IMR-90 (cell line): ENCODE data around the gene RAB36. TPM values are rescaled to one million over a fixed set of nuclear protein-coding genes. Genes with fewer than 3 reads are reported as not detected.
A peak's percentile ranks its signal among the peaks of the same experiment; 100 is the strongest.

Experiments
- ATAC-seq: fragments of 200-7000 bp; cut with Tn5 transposase; 2 replicates; pipeline ENCODE4 v1.9.1; 2020; ENCODE audit warnings: low read depth, mild to moderate bottlenecking, moderate library complexity
- BruUV-seq: library from RNA; stranded (reverse); fragments of 400-500 nt; replicated peaks from 2 replicates; lab custom pipeline; 2021; lab: Mats Ljungman, UMichigan
- CTCF ChIA-PET: fragments of 300-600 bp; formaldehyde crosslinking; extraction: SDS; loops from one replicate; lab custom pipeline; 2021; ENCODE audit warnings: antibody characterized with exemption; lab: Yijun Ruan, JAX
- POLR2A ChIA-PET: fragments of 300-600 bp; sonication (Branson Sonifier 250); formaldehyde crosslinking; loops from one replicate; lab custom pipeline; 2022; ENCODE audit warnings: antibody characterized with exemption; ENCODE audit not compliant: unreplicated experiment; lab: Charles Lee
- DNase-seq: peaks from one replicate; pipeline ENCODE4 v3.0.0; 2013
- H2AFZ ChIP-seq: replicated peaks from 2 replicates; pipeline ENCODE3; 2013; ENCODE audit warnings: low read length, mild to moderate bottlenecking; ENCODE audit not compliant: poor library complexity
- H2AK5ac ChIP-seq: 2 replicates; pipeline ENCODE4 v1.6.1; 2013; ENCODE audit warnings: low read depth, low read length, inconsistent platforms
- H2AK9ac ChIP-seq: replicated peaks from 2 replicates; pipeline ENCODE3; 2013; ENCODE audit warnings: mild to moderate bottlenecking, low read depth, low read length, moderate library complexity; ENCODE audit not compliant: poor library complexity
- H2BK120ac ChIP-seq: 2 replicates; pipeline ENCODE4 v1.6.1; 2013; ENCODE audit warnings: low read depth, low read length, inconsistent platforms
- H2BK15ac ChIP-seq: 3 replicates; pipeline ENCODE4 v1.6.1; 2013; ENCODE audit warnings: low read depth, low read length, inconsistent platforms
- H2BK20ac ChIP-seq: 2 replicates; pipeline ENCODE4 v1.6.1; 2013; ENCODE audit warnings: low read depth, mild to moderate bottlenecking, inconsistent platforms, low read length, moderate library complexity
- H2BK5ac ChIP-seq: 2 replicates; pipeline ENCODE4 v1.6.1; 2013; ENCODE audit warnings: mild to moderate bottlenecking, low read depth, low read length, inconsistent platforms; ENCODE audit not compliant: poor library complexity, severe bottlenecking
- H3K14ac ChIP-seq: replicated peaks from 2 replicates; pipeline ENCODE4 v1.6.1; 2013; ENCODE audit warnings: low read depth, low read length, inconsistent platforms
- H3K18ac ChIP-seq: 2 replicates; pipeline ENCODE4 v1.6.1; 2013; ENCODE audit warnings: low read depth, low read length, control low read depth
- H3K23ac ChIP-seq: 2 replicates; pipeline ENCODE4 v1.6.1; 2013; ENCODE audit warnings: low read depth, low read length, inconsistent platforms
- H3K27ac ChIP-seq: 2 replicates; pipeline ENCODE4 v1.5.1; 2013; ENCODE audit warnings: mild to moderate bottlenecking, control low read depth, low read length; ENCODE audit not compliant: insufficient read depth
- H3K27me3 ChIP-seq: 2 replicates; pipeline ENCODE4 v1.6.1; 2013; ENCODE audit warnings: low read length; ENCODE audit not compliant: control insufficient read depth, insufficient read depth
- H3K36me3 ChIP-seq: 2 replicates; pipeline ENCODE4 v1.6.1; 2013; ENCODE audit warnings: low read length, mixed read lengths; ENCODE audit not compliant: control insufficient read depth, insufficient read depth
- H3K4ac ChIP-seq: 2 replicates; pipeline ENCODE4 v1.6.1; 2013; ENCODE audit warnings: low read depth, low read length, inconsistent platforms
- H3K4me1 ChIP-seq: 2 replicates; pipeline ENCODE4 v1.6.1; 2013; ENCODE audit warnings: low read length, mixed read lengths; ENCODE audit not compliant: control insufficient read depth, insufficient read depth
- H3K4me2 ChIP-seq: 2 replicates; pipeline ENCODE4 v1.6.1; 2013; ENCODE audit warnings: low read depth, mild to moderate bottlenecking, control low read depth, low read length, moderate library complexity
- H3K4me3 ChIP-seq: 2 replicates; pipeline ENCODE4 v1.5.1; 2013; ENCODE audit warnings: low read depth, mild to moderate bottlenecking, control low read depth, low read length, moderate library complexity; ENCODE audit not compliant: insufficient read depth
- H3K56ac ChIP-seq: 2 replicates; pipeline ENCODE4 v1.6.1; 2013; ENCODE audit warnings: low read length, inconsistent platforms; ENCODE audit not compliant: insufficient read depth; ENCODE audit errors: extremely low read depth
- H3K79me1 ChIP-seq, 2 experiments: 2 replicates each; pipeline ENCODE4 v1.6.1; 2013; ENCODE audit warnings: low read length in 2 of 2, inconsistent platforms in 1 of 2, low read depth in 1 of 2
- H3K9ac ChIP-seq: 2 replicates; pipeline ENCODE4 v1.6.1; 2013; ENCODE audit warnings: low read depth, low read length, control low read depth
- H3K9me1 ChIP-seq: 2 replicates; pipeline ENCODE4 v1.6.1; 2013; ENCODE audit warnings: low read length, inconsistent platforms; ENCODE audit not compliant: insufficient read depth
- H3K9me3 ChIP-seq: 2 replicates; pipeline ENCODE4 v1.6.1; 2013; ENCODE audit warnings: low read length; ENCODE audit not compliant: control insufficient read depth, insufficient read depth
- H4K20me1 ChIP-seq: 2 replicates; pipeline ENCODE4 v1.6.1; 2013; ENCODE audit warnings: low read length, inconsistent platforms; ENCODE audit not compliant: insufficient read depth
- H4K5ac ChIP-seq: 2 replicates; pipeline ENCODE4 v1.6.1; 2013; ENCODE audit warnings: mild to moderate bottlenecking, low read depth, low read length, control low read depth
- H4K8ac ChIP-seq, 2 experiments: 2 replicates each; pipeline ENCODE4 v1.6.1; 2013; ENCODE audit warnings: low read depth in 2 of 2, low read length in 2 of 2, control low read depth in 1 of 2, inconsistent platforms in 1 of 2
- H4K91ac ChIP-seq: 2 replicates; pipeline ENCODE4 v1.6.1; 2013; ENCODE audit warnings: low read depth, low read length, inconsistent platforms; ENCODE audit not compliant: insufficient read depth
- MAZ ChIP-seq: IDR thresholded peaks from 2 replicates; pipeline ENCODE4 v1.6.1; 2012; ENCODE audit warnings: low read depth, mild to moderate bottlenecking, low read length, improper control_type of control experiment, moderate library complexity, borderline replicate concordance
- RAD21 ChIP-seq: IDR thresholded peaks from 2 replicates; pipeline ENCODE4 v1.6.1; 2012; ENCODE audit warnings: low read length, improper control_type of control experiment
- RCOR1 ChIP-seq: IDR thresholded peaks from 2 replicates; pipeline ENCODE4 v1.6.1; 2012; ENCODE audit warnings: mild to moderate bottlenecking, low read length, improper control_type of control experiment; ENCODE audit not compliant: insufficient replicate concordance
- WGBS, 2 experiments: methylation state at CpG; one replicate each; pipeline versions ENCODE4 v1.1.5 to v1.1.7; 2013; ENCODE audit warnings: missing lambda C conversion rate in 2 of 2; ENCODE audit not compliant: insufficient read length in 1 of 2; ENCODE audit errors: extremely low coverage in 2 of 2; 5-methylcytosine and 5-hydroxymethylcytosine counted together
- dilution Hi-C: fragments of 300-500 bp; cut with HindIII; formaldehyde crosslinking; loops from one replicate; pipeline ENCODE4 v1.14.3; 2018; ENCODE audit warnings: low sequenced_read_pairs; ENCODE audit not compliant: unreplicated experiment
- in situ Hi-C: fragments of 300-500 bp; cut with MboI; formaldehyde crosslinking; loops from 3 replicates; pipeline ENCODE4 v1.14.3; 2019; ENCODE audit warnings: low sequenced_read_pairs, inconsistent platforms, mixed read lengths
- intact Hi-C: fragments of 100-400 bp; cut with micrococcal nuclease; formaldehyde crosslinking; loops from 2 replicates; pipeline ENCODE4 v1.10.0; 2022
- polyA plus RNA-seq, 3 experiments: library from polyadenylated mRNA; depleted of rRNA; stranded (reverse); fragments of >200 nt; gene quantifications; 2 replicates each; pipeline ENCODE4 v1.2.3, GENCODE V29; 2012; ENCODE audit warnings: low replicate concordance in 1 of 3
- total RNA-seq: library from RNA; depleted of rRNA; stranded (reverse); fragments of >200 nt; gene quantifications from 2 replicates; pipeline ENCODE4 v1.2.3, GENCODE V29; 2012

The RAB36 gene
- total and polyA plus RNA-seq, 2 of the 4 experiments (the other 2 are of a cell fraction): 3.6 to 4.0 TPM

- intact Hi-C loops (no loop called here), in situ Hi-C loops (no loop called here), dilution Hi-C loops (no loop called here)
- no peaks in the 10 kb centered on the region for H3K9me3 ChIP-seq
- H3K79me1 ChIP-seq: no peaks in the 10 kb centered on the region
- no TSS peak for BruUV-seq
- H2AK9ac ChIP-seq: no peak overlapping the region
- H2BK20ac ChIP-seq: no peak overlapping the region
- CTCF ChIA-PET: no interaction called here
- POLR2A ChIA-PET: no interaction called here
- TF ChIP-seq RAD21: no peak
- no peak for TF ChIP-seq RCOR1
- no peak for TF ChIP-seq MAZ
- no peak overlapping the region for H2BK15ac ChIP-seq
- no peak overlapping the region for H4K8ac ChIP-seq
- no peak overlapping the region for H2AK5ac ChIP-seq
- no CpG with 5 or more reads among the region's 5 CpGs for WGBS, 2 experiments
- H4K5ac ChIP-seq: no peak overlapping the region
- H4K20me1 ChIP-seq: no peaks in the 10 kb centered on the region; the same call in 1 of the 2 replicates
- H2AFZ ChIP-seq: peak overlapping the region; percentile 13
- no peak overlapping the region for H2BK5ac ChIP-seq
- no peak for DNase-seq
- no peak overlapping the region for H3K4me2 ChIP-seq
- no peaks in the 10 kb centered on the region for H3K36me3 ChIP-seq
- H2BK120ac ChIP-seq: no peak overlapping the region
- H3K14ac ChIP-seq: no peak overlapping the region
- no peak overlapping the region for H3K27ac ChIP-seq
- no peak overlapping the region for H4K91ac ChIP-seq
- no peaks in the 10 kb centered on the region for H3K9me1 ChIP-seq
- no peak overlapping the region for H3K23ac ChIP-seq
- no peak overlapping the region for H3K4ac ChIP-seq
- H3K9ac ChIP-seq: no peak overlapping the region
- no peak overlapping the region for H3K18ac ChIP-seq
- H3K4me1 ChIP-seq: no peaks in the 10 kb centered on the region
- H3K27me3 ChIP-seq: no peaks in the 10 kb centered on the region; the same call in 1 of the 2 replicates
- no peak overlapping the region for H3K4me3 ChIP-seq
- H3K56ac ChIP-seq: no peak overlapping the region
- ATAC-seq: no peak; the same call in 1 of the 2 replicates
These were observed 47.0 kb upstream of the RAB36 start for GRCh38 chr22:23098230-23098705.
